GM12891 (cell line): ENCODE results near the gene ST3GAL4.

Experiments
- POLR2A ChIP-seq: IDR thresholded peaks from 2 replicates; pipeline ENCODE4 v1.6.1; 2011; ENCODE audit warnings: low read depth, low read length, control low read depth
- POLR2AphosphoS5 ChIP-seq: IDR thresholded peaks from 2 replicates; pipeline ENCODE4 v1.6.1; 2011; ENCODE audit warnings: low read depth, low read length, control low read depth
- POU2F2 ChIP-seq: IDR thresholded peaks from 2 replicates; pipeline ENCODE4 v1.6.1; 2011; ENCODE audit warnings: low read depth, mild to moderate bottlenecking, control low read depth, low read length, moderate library complexity
- TAF1 ChIP-seq: IDR thresholded peaks from 2 replicates; pipeline ENCODE4 v1.6.1; 2011; ENCODE audit warnings: low read depth, low read length, control low read depth

- TF ChIP-seq POLR2A = no peak
- TF ChIP-seq POLR2AphosphoS5 = no peak
- no peak for TF ChIP-seq POU2F2
- TF ChIP-seq TAF1 = no peak
Measured at GRCh38 chr11:126438691-126439090, 83.2 kb downstream of the ST3GAL4 start.
